Keratinocyte (primary cell): Measurements from ENCODE around the gene THBS4.

Experiments used
- EZH2 ChIP-seq: IDR thresholded peaks from one replicate; pipeline ENCODE4 v1.6.1; 2012; ENCODE audit warnings: inconsistent platforms, mild to moderate bottlenecking, low read length, moderate library complexity
- TF ChIP-seq, protein P1 (sequence below), 3 experiments: IDR thresholded peaks in 1 of 3; conservative IDR thresholded peaks in 1 of 3; optimal IDR thresholded peaks in 1 of 3; 2 replicates in 2 of 3; 3 replicates in 1 of 3; pipeline versions ENCODE3 to v1.5.1; 2011; ENCODE audit warnings: low read length in 3 of 3, mild to moderate bottlenecking in 3 of 3, moderate library complexity in 2 of 3, control low read depth in 1 of 3, inconsistent platforms in 1 of 3; ENCODE audit not compliant: insufficient read depth in 2 of 3; ENCODE audit errors: extremely low read depth in 1 of 3

DNA sequence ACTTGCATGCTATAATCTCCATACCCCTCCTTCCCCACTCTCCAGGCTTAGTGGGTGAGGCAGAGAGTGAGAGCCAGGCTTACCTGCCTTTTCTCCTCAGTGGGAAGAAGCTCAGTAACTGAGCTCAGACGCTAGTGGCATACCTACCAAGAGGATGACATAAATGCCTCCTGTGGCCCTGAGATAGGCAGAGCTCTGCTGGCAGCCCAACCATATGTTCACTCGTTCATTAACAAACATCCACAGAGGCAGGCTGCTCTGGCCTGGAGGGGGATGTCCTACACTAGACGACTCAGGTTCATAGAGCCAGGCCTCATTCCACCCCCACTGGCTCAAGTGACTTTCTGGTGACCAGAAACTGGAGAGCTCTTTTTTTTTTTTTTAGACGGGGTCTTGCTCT lies 81.3 kb downstream of the THBS4 start:
- TF ChIP-seq, protein P1, sequence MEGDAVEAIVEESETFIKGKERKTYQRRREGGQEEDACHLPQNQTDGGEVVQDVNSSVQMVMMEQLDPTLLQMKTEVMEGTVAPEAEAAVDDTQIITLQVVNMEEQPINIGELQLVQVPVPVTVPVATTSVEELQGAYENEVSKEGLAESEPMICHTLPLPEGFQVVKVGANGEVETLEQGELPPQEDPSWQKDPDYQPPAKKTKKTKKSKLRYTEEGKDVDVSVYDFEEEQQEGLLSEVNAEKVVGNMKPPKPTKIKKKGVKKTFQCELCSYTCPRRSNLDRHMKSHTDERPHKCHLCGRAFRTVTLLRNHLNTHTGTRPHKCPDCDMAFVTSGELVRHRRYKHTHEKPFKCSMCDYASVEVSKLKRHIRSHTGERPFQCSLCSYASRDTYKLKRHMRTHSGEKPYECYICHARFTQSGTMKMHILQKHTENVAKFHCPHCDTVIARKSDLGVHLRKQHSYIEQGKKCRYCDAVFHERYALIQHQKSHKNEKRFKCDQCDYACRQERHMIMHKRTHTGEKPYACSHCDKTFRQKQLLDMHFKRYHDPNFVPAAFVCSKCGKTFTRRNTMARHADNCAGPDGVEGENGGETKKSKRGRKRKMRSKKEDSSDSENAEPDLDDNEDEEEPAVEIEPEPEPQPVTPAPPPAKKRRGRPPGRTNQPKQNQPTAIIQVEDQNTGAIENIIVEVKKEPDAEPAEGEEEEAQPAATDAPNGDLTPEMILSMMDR (optimal IDR thresholded peaks at IDR 0.05 in 1 of 3, IDR thresholded peaks at IDR 0.05 in 1 of 3, conservative IDR thresholded peaks at IDR 0.05 in 1 of 3; ENCODE audit: extremely low read depth in 1 of 3, insufficient read depth in 2 of 3, low read length in 3 of 3), result no peak
- no peak for TF ChIP-seq EZH2
